Choroid plexus epithelial cell (primary cell): ENCODE measurements around the gene ATXN1.
"Not testable (repeated sequence)": the region's sequence is repeated elsewhere in the genome, so short reads cannot be mapped to it uniquely, and the experiment has no call there.

ENCODE experiments used
- DNase-seq: peaks from one replicate; pipeline ENCODE4 v3.0.0-alpha.2; 2010; ENCODE audit warnings: low read depth
- H3K4me3 ChIP-seq: 2 replicates; pipeline ENCODE4 v1.5.1; 2011; ENCODE audit warnings: low read depth, mild to moderate bottlenecking, control low read depth, low read length, moderate library complexity
- TF ChIP-seq, protein P1 (sequence below): conservative IDR thresholded peaks from 2 replicates; pipeline ENCODE4 v1.5.1; 2011; ENCODE audit warnings: low read depth, mild to moderate bottlenecking, control low read depth, inconsistent platforms, low read length, moderate library complexity

Gene ATXN1

DNA sequence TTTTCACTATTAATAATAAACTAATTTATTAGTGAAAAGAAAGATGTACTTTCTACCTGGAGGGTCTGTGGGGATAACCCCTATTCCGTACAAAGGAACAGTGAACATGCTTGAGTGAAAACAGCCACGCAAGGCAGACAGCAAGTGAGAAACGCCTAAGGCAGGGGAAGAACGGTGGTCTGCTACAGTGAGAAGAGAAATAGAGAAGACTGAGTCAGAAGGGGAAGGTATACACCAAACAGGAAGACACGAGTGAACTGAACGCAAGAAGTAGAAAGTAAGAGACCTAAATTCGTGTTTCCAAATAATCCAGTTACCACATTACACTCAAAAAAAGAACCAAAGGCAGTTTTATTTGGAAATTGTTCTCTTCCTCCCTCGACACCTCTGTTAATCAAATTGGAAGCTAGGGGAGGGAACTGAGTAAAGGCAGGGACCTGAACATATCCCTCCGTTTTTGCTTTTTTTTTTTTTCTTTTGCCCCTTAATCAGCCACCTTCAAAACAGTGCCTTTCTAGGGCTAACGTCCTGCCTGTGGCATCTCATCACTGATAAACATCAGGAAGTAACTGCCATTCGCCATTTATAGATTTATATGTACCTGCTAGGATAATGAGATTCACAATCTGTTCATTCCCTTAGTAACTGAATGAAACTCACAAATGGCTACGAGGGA lies 48.9 kb downstream of the ATXN1 start:
- no peak overlapping the region for H3K4me3 ChIP-seq
- TF ChIP-seq, protein P1, sequence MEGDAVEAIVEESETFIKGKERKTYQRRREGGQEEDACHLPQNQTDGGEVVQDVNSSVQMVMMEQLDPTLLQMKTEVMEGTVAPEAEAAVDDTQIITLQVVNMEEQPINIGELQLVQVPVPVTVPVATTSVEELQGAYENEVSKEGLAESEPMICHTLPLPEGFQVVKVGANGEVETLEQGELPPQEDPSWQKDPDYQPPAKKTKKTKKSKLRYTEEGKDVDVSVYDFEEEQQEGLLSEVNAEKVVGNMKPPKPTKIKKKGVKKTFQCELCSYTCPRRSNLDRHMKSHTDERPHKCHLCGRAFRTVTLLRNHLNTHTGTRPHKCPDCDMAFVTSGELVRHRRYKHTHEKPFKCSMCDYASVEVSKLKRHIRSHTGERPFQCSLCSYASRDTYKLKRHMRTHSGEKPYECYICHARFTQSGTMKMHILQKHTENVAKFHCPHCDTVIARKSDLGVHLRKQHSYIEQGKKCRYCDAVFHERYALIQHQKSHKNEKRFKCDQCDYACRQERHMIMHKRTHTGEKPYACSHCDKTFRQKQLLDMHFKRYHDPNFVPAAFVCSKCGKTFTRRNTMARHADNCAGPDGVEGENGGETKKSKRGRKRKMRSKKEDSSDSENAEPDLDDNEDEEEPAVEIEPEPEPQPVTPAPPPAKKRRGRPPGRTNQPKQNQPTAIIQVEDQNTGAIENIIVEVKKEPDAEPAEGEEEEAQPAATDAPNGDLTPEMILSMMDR = no peak
- DNase-seq = no peak

DNA sequence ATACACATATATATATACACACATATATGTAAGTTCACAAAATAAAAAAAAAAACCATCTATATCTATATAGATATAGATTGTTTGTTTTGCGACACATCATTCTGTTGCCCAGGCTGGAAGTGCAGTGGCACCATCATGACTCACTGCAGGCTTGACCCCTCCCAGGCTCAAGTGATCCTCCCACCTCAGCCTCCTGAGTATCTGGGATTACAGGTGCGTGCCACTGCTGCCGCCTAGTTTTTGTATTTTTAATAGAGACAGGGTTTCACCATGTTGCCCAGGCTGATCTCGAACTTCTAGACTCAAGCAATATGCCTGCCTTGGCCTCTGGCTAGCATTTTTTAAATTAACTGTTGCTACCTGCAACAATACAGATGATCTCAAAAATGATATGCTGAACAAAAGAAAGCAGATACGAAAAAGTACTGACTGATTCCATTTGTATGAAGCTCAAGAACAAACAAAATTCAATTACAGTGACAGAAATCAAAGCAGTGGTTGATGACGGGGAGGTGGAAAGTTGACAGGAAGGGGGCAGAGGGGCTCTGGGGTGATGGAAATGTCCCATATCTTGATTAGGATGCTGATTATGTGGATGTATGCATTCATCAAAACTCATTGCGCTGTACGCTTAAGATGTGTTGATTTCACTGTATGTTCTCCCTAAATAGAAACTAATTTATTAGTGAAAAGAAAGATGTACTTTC lies 49.6 kb downstream of the ATXN1 start:
- no peak overlapping the region for H3K4me3 ChIP-seq
- DNase-seq = no peak
- TF ChIP-seq, protein P1 = no peak

DNA sequence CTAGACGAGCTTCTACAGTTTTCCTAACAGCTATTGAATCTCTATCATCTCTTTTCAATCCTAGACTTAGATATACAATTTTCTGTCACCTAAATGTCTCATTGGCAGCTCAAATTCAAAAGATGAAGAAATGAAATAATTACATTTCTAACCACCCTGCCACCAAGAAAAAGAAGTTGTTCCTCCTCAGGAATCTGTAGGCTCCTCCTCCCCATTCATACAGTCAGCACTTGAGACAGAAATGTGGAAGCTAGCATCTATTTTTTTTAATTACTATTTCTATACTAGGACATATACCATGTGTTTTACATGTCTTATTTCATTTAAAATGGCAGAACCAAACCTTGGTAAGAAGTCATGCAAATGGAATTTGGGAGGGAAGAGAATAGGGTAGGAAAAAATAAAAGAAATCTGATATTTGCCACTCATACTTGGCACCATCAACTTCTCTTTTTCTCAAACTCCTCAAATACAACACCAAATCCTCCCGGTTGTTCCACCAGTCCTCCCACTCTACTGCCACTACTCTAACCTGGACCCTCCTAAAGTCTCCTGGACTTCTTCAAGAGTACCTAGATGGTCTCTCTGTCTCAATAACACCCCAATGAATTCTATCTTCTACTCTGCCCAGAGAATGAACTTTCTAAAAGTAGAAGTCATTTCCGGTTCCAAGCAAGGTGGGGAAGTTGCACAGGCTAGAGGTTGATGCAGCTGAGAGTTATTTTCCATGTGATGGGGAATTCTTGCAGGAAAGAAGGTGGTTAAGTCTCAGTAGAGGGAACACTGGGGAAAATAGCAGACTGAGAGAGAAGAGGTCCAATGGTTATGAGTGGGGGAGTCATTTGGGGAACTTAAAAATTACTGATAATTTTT lies 54.1 kb downstream of the ATXN1 start:
- TF ChIP-seq, protein P1 = no peak
- DNase-seq = no peak
- no peak overlapping the region for H3K4me3 ChIP-seq

DNA sequence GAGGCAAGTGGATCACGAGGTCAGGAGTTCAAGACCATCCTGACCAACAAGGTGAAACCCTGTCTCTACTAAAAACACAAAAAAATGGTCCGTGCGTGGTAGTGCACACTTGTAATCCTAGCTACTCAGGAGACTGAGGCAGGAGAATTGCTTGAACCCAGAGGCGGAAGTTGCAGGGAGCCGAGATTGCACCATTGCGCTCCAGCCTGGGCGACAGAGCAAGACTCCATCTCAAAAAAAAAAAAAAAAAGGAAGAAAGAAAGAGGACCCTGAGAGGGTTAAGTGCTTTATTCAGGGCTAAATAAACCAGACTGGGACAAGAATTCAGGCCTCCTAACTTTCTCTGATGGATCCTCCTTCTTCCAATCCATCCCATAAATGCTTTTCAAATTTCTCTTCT lies 54.8 kb downstream of the ATXN1 start:
- not testable (repeated sequence) for DNase-seq, H3K4me3 ChIP-seq

DNA sequence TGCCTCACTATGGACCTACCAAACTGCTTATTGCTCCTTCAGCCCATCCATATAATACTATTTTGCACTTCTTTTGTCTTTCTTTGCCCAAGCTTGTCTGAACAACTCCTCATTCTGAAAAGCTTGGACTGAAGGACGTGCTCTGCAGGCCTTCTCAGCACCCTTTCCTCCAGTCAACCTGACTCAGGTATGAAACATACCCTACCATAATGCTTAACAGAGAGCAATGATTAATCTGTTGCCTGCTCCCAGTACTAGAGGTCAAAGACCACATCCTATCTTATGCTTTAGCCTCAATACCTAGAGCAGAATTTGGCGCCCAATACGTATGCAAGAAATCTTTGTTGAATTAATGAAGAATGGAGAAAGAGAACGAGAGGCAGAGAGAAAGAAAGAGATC lies 55.2 kb downstream of the ATXN1 start:
- H3K4me3 ChIP-seq = no peak overlapping the region
- no peak for DNase-seq
- TF ChIP-seq, protein P1 = no peak

DNA sequence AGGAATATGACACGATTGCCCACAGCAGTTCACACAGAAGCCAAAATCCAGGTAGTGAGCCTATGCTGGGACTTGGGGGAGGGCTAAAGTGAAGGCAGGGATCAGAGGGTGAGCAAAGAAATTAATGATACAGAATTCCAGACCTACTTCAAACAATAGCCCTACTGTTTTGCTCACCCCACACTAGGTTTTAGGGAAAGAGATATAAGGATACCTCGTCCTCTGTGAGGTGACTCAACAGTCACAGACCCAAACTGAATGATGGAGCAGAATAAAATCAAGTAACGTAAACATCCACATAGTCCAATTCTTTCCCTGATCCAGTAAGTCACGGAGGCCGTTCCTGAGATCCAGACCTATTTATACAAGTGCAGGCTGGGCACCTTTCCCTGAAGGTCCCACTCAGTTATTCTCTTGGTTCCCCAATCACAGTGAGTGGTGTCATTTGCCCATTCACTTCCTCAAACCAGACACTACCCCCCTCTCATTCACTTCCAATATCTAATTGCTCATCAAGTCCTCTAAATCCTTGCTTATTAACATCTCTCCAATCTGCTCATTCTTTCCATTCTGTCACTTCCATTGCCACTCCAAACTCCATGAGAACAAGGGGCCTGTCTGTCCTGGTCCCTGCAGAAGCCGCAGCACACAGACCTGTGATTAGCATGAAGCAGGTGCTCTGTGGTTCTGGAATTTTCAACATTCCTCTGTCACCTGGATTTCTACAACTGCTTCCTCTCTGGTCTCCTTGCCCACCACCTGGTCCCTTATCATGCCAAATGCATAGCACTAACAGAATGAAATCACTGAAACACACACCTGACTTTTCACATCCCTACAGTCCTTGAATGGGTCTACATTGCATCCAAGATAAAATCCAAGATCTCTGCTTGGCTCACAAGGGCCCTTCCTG lies 55.9 kb downstream of the ATXN1 start:
- TF ChIP-seq, protein P1 = no peak
- no peak for DNase-seq

More for the DNA sequence above, 55.9 kb downstream of the ATXN1 start:
- no peak overlapping the region for H3K4me3 ChIP-seq
